ENCODE data around the gene AKTIP.

GRCh38 chr16:53523971-53524548 is 21.1 kb upstream of the AKTIP start:
- no peak for TF ChIP-seq POLR2A (IDR thresholded peaks at IDR 0.05)
- TF ChIP-seq CTCF (IDR thresholded peaks at IDR 0.05): no peak

Data from thyroid gland (tissue), 4 donors.